ENCODE results near the gene FBXO42.
"Not testable (repeated sequence)": the region's sequence is repeated elsewhere in the genome, so short reads cannot be mapped to it uniquely, and the experiment has no call there.

Gene FBXO42

GRCh38 chr1:16242556-16243214, 109.6 kb downstream of the FBXO42 start:
- no peak for DNase-seq (ENCODE audit: low spot score)

- no peak for DNase-seq (ENCODE audit: low spot score)
These were observed 111.0 kb downstream of the FBXO42 start for GRCh38 chr1:16241221-16241708.

DNA sequence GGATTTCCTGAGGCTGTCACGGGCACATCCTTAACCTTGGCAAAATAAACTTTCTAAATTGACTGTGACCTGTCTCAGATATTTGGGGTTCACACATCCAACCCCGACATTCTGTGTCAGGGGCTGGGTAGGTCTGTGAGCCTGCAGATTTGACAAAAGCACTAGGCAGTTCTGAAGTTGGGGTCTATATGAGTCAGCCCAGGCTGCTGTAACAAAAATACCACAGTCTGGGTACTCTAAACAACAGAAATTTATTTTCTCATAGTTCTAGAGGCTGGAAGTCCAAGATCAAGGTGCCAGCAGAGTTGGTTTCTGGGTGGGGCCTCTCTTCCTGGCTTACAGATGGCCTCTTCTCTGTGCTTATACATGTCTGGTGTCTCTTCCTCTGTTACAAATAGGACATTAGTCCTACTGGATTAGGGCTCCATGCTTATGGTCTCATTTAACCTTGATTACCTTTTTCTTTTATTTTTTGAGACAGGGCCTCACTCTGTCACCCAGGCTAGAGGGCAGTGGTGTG, 112.2 kb downstream of the FBXO42 start:
- no peak for DNase-seq (ENCODE audit: low spot score)

- DNase-seq (ENCODE audit: low spot score) = no peak
These were observed 114.9 kb downstream of the FBXO42 start for GRCh38 chr1:16237343-16237830.

DNA sequence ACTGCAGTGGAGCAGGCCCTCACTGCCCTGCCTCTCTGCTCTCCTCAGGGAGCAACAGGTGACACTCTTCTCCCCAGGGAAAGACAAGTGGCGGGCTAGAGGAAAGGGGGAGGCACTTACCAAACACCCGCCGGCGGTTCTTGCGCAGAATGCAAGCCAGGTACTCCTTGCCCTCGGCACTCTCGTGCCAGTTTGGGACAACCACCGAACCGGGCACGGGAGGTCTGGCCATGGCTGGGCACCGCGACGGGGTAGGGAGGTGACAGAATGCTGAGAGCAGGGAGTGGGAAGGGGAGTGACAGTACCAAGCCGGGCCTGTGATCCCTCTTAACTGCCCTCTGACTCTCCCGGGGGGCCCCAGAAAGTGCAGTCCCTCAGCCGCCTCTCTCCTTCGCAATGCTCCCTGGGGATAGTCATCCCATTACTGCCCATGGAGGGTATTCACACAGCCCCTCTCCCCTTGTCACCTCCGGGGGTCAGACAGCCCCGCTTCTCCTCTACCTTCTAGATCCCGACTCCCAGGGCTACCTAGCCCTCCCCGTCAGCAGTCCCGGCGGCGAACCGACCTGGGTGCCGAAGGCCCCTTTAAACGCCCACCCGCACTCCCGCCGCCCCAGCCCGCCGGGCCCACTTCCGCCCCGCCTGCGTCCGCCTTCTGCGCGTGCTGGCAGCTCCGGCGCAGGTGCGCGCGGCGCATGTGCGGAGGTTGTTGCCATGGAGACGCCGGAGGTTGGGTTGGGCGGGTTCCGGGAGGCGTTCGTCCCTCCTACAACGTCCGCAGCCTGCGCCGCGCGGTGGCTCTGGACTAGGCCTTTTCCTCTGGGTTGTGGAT, 115.6 kb downstream of the FBXO42 start, which contains the start of gene CPLANE2:
Gene CPLANE2 (minus strand): TSS at position 673 of the 832 bp plus-strand sequence. CDS start 441 bp downstream, at position 232.
- DNase-seq (ENCODE audit: low spot score) = peak; percentile 96

GRCh38 chr1:16235944-16236510, 116.3 kb downstream of the FBXO42 start:
- peak; percentile 61 for DNase-seq (ENCODE audit: low spot score)

GRCh38 chr1:16235347-16235746, 116.9 kb downstream of the FBXO42 start:
- DNase-seq (ENCODE audit: low spot score) = no peak

GRCh38 chr1:16233431-16233830, 118.8 kb downstream of the FBXO42 start:
- DNase-seq (ENCODE audit: low spot score) = no peak

DNA sequence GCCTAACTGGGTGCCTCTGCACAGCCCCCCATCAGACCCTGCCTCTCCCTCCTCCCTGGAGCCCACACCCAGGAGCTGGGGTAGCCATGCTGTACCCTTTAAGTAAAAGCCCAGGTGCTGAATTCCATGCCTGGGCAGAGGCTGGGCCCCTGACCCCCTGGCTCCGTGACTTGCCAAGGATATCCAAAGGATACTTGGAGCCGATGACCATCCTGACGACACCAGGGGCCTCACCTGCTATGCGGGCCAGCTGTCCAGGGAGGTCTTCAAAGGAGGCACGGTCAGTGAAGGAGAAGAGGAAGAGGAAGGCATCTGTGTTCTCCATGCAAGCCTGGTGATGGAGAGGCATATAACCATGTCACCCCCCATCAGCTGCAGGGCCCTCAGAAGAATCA, 120.0 kb downstream of the FBXO42 start:
- DNase-seq (ENCODE audit: low spot score) = no peak

- no peak for DNase-seq (ENCODE audit: low spot score)
These were observed 120.7 kb downstream of the FBXO42 start for GRCh38 chr1:16231331-16232315.

GRCh38 chr1:16230744-16231143, 121.5 kb downstream of the FBXO42 start:
- DNase-seq (ENCODE audit: low spot score) = no peak

GRCh38 chr1:16229976-16230740, 122.1 kb downstream of the FBXO42 start:
- no peak for DNase-seq (ENCODE audit: low spot score)

DNA sequence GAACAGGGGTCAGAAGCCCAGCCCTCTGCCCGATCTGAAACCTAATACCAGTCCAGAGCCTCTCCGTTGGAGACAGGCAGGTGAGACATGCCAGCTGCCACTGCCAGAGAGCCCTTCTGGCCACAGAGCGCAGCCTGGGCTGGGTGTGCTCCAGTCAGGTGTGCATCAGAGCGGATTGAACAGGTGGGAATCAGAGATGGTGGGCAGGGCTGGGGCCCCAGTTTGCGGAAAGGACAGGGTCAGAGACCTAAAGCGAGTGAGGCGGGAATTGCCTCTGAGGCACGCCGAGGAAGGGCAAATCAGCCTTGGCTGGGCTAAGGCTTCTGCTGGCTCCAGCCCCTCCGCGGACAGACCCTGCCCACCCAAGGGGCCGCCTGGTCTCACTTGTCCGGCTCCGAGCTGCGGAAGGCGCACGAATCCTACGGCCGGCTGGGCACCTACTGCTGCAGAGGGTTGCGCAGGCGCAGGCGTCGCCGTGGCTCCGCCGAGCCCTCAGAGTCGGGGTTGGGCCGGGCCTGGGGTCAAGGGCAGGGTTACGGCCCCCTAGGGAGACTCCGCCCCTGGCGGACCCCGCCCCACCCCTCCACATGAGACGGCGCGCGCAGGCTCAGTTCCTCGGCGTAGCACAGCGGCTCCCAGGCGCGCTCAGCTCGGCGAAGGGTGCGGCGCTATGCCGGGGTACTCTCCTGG, 125.6 kb downstream of the FBXO42 start:
- DNase-seq (ENCODE audit: low spot score) = no peak

DNA sequence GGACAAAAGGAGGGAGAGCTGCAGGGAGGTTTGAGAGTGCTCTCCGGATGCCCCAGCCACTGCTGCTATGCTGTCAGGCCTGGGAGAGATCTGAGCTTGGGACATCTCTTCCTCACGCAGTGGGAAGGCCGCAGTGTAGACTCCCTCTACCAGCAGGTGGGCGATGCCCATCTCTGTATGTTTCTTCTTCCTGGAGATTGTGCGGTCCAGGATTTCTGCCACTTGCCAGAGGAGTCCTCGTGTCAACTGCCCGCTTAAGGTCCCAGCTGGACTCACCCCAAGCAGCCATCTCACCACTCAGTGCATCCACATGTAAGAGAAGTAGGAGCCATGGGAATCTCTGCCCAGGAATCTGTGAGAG, 126.2 kb downstream of the FBXO42 start:
- DNase-seq (ENCODE audit: low spot score) = no peak

- DNase-seq (ENCODE audit: low spot score) = no peak
These were observed 127.8 kb downstream of the FBXO42 start for GRCh38 chr1:16224472-16224871.

DNA sequence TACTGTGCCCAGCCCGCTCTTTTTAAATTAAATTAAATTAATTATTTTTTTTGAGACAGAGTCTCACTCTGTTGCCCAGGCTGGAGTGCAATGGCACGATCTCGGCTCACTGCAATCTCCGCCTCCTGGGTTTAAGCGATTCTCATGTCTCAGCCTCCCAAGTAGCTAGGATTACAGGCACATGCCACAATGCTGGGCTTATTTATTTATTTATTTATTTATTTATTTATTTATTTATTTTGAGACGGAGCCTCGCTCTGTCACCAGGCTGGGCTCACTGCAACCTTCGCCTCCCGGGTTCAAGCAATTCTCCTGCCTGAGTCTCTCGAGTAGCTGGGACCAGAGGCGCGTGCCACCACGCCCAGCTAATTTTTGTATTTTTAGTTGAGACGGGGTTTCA, 129.6 kb downstream of the FBXO42 start:
- DNase-seq (ENCODE audit: low spot score) = not testable (repeated sequence)

- DNase-seq (ENCODE audit: low spot score) = no peak
These were observed 130.8 kb downstream of the FBXO42 start for GRCh38 chr1:16221499-16221898.

DNA sequence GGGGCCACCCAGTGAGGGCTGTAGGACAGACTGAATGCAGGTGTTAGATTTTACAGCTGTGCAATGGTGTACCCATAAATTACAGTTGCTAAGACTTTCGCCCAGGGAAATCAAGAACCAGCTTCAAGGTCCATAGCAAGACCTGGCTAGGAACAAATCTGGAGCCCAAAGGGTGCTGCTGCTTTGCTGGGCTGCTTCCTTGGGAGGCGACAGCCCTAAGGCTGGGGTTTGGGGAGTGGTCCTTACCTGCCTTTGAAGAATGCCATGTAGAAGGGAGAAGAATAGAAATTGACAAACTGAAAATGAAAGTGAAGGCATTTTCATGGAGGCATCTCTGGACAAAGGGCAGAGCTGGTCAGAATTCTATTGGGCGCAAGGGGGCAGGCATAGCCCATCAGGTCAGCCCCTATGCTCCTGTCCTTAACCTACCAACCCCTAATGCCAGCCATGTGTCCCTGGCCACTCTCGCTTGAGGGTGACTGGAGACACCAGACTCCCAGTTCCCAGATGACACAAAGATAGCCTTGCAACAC, 132.2 kb downstream of the FBXO42 start:
- DNase-seq (ENCODE audit: low spot score) = no peak

- DNase-seq (ENCODE audit: low spot score) = no peak
These were observed 133.6 kb downstream of the FBXO42 start for GRCh38 chr1:16218674-16219071.

Measured in CD4-positive, alpha-beta T cell treated with Interleukin-2 at 100 ng/mL for 4 hours (primary cell).